B cell (primary cell): Measurements from ENCODE around the gene TMEM42.

ENCODE experiments used
- CTCF ChIP-seq: fragments of 200-600 bp; IDR thresholded peaks from one replicate; pipeline ENCODE4 v1.8.0; 2022; ENCODE audit warnings: antibody characterized with exemption, mild to moderate bottlenecking
- EZH2 ChIP-seq: IDR thresholded peaks from 2 replicates; pipeline ENCODE4 v1.6.1; 2012; ENCODE audit warnings: borderline replicate concordance, low read depth, mild to moderate bottlenecking, moderate library complexity, low read length; ENCODE audit not compliant: insufficient read depth, poor library complexity, severe bottlenecking

GRCh38 chr3:44909063-44909462 lies 47.4 kb downstream of the TMEM42 start:
- TF ChIP-seq CTCF (no peak), EZH2 (no peak)
